Left colon (tissue), 2 donors: Measurements from ENCODE around the gene IL1A. TPM values are rescaled to one million over a fixed set of nuclear protein-coding genes. Genes with fewer than 3 reads are reported as not detected.
A peak's percentile ranks its signal among the peaks of the same experiment; 100 is the strongest.

Experiments
- ATAC-seq: fragments of 200-7000 bp; cut with Tn5 transposase; one replicate; pipeline ENCODE4 v1.9.1; 2020; ENCODE audit warnings: mild to moderate bottlenecking, moderate library complexity
- DNase-seq, 2 donors: peaks; one replicate each; pipeline ENCODE4 v3.0.0-alpha.2; 2020
- intact Hi-C, 2 donors: fragments of 100-400 bp; cut with DNase I in 1 of 2; cut with micrococcal nuclease in 1 of 2; formaldehyde crosslinking; loops; one replicate each; pipeline versions ENCODE4 v1.11.2 to v1.14.0; 2022; cut with DNase I, micrococcal nuclease
- total RNA-seq, 2 donors: library from RNA; stranded (reverse); fragmentation: NEBNext Ultra II Directional; extraction: Animal tissue kit (Norgen Biotek cat#: 25700); gene quantifications; one replicate each; pipeline ENCODE4 v1.2.1, GENCODE V29; 2021
- donor health status: DM: no; HTN: no; CAD: no.
- donor health status: DM: yes; HTN: yes; CAD: no.

The IL1A gene
- total RNA-seq, 2 donors from 2014 or later = 0.12 to 0.17 TPM

DNA sequence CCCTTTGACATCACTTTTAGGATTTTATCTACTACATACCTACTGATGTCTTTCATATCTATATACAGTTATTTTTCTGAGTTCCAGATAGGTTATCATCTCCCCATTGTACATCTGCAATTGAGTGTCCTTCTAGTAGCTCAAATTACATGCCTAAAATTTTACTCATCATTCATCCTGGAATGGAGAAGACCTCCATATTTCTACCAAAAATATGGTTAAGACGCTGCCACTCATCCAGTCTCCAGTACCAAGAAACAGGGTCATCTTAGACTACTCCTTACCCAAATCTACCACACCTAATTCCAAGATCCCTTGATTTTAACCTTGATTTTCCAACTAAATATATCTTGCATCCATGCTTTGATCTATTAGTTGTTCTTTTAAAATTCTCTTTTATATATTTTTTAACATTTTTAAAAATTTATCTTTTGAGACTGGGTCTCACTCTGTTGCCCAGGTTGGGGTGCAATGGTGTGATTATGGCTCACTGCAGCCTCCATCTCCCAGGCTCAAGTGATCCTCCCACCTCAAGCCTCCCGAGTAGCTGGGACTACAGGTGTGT lies 11.3 kb downstream of the IL1A start:
- ATAC-seq = no peak
- DNase-seq = no peak
- intact Hi-C loops = no loop called here

GRCh38 chr2:112772322-112772721 lies 12.0 kb downstream of the IL1A start:
- intact Hi-C loops = no loop called here
- no peak for ATAC-seq
- no peak for DNase-seq

DNA sequence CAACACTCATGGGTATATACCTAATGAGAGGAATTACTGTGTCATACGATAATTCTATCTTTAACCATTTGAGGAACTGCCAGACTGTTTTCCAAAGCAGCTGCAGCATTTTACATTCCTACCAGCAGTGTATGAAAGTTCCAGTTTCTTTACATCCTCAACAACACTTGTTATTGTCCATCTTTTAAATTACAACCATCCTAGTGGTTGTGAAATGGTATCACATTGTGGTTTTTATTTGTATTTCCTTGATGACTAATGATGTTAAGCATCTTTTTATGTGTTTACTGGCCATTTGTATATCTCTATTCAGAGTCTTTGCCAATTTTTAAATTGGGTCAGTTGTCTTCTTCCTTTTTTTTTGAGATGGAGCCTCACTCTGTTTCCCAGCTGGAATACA lies 15.9 kb downstream of the IL1A start:
- ATAC-seq (no peak), DNase-seq (no peak)
- intact Hi-C loops = no loop called here

DNA sequence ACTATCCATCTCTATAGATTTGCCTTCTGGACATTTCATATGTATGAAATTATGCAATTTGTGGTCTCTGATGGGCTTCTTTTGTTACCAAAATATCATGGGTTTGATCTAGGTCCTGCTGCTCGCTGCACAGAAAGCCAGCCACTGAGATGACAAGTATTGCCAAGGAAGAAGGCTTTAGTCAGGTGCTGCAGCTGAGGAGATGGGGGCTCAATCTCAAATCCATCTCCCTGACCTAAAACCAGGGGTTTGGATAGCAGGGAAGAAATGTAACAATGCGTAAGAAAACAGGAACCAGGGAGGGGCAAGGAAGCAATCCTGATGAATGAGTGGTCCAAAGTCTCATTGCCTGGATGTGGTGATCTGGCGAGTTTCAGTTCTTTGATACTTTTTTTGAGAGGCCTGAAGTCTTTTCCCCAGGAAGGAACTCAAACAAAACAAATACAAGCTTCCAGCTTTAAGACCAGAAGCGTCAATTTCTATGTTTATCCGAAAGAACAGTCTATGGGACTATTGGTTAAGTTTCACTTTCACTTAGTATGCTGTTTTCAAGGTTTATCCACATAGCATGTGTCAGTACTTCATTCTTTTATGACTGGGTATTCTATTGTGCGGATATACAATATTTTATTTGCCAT lies 16.5 kb downstream of the IL1A start:
- no peak for DNase-seq
- intact Hi-C loops = no loop called here

GRCh38 chr2:112765251-112765650 lies 19.0 kb downstream of the IL1A start:
- intact Hi-C loops = no loop called here
- ATAC-seq (no peak), DNase-seq (no peak)

More for the DNA sequence above, 16.5 kb downstream of the IL1A start:
- ATAC-seq = no peak

GRCh38 chr2:112764071-112765044 lies 19.9 kb downstream of the IL1A start, which contains the start of gene CKAP2L:
Gene CKAP2L (minus strand): TSS chr2:112764609. CDS start chr2:112764598, 11 bp downstream.
- peak; percentile 96 to 97 for DNase-seq
- ATAC-seq = peak; percentile 99
- intact Hi-C loops = no loop called here

GRCh38 chr2:112762276-112762675 lies 22.0 kb downstream of the IL1A start:
- ATAC-seq = no peak
- no peak for DNase-seq
- intact Hi-C loops = no loop called here

GRCh38 chr2:112760149-112760548 lies 24.1 kb downstream of the IL1A start:
- ATAC-seq = no peak
- intact Hi-C loops = no loop called here
- DNase-seq = no peak

GRCh38 chr2:112758711-112759110 lies 25.6 kb downstream of the IL1A start:
- ATAC-seq (no peak), DNase-seq (no peak)
- intact Hi-C loops = no loop called here

GRCh38 chr2:112757265-112757664 lies 27.0 kb downstream of the IL1A start:
- ATAC-seq (no peak), DNase-seq (no peak)
- intact Hi-C loops = no loop called here

DNA sequence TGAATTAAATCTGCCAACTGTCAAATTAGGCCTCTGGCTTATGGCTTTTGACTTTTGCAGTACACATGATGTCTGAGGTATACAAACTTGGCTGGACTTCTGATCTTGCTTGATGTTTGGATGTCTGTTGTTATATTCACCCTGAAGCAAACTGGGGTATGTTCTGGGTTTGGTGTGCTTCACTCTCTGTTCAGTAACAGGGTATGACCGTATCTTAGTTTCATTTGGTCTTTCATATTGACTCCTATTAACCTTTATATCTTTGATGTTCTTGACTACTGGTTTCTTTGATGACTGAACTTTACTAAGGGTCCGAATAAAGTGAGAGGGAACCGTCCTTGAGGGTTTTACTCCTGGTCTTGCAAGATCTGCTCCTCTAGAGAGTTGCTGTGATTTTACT lies 28.1 kb downstream of the IL1A start:
- intact Hi-C loops = no loop called here
- no peak for DNase-seq
- ATAC-seq = no peak

DNA sequence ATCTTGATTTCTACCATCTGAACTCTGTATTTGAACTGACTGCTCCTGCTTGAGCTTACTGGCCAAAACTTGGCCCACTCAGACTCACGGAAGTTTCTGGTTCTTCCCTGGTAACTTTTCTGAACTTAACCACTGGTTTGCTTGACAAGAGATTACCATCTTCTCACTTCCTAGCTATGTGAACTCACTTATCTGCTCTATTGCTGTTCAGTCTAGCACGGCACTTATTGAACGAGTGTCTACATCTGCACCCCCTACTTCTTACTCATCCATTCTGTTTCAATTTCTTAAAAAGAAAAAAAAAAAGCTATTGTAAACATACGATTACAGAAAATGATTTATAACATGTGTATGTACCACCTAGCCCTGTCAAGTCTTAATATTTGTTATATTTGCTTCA lies 28.8 kb downstream of the IL1A start:
- intact Hi-C loops = no loop called here
- DNase-seq = no peak
- ATAC-seq = no peak

GRCh38 chr2:112754564-112754963 lies 29.7 kb downstream of the IL1A start:
- no peak for DNase-seq
- ATAC-seq = no peak
- intact Hi-C loops = no loop called here

- ATAC-seq (no peak), DNase-seq (no peak)
- intact Hi-C loops = no loop called here
Measured at GRCh38 chr2:112752667-112753066, 31.6 kb downstream of the IL1A start.

- DNase-seq (no peak), ATAC-seq (no peak)
- intact Hi-C loops = no loop called here
Measured at GRCh38 chr2:112751451-112752197, 32.7 kb downstream of the IL1A start.

GRCh38 chr2:112750560-112750843 lies 33.8 kb downstream of the IL1A start:
- DNase-seq = no peak
- no peak for ATAC-seq
- intact Hi-C loops = no loop called here

DNA sequence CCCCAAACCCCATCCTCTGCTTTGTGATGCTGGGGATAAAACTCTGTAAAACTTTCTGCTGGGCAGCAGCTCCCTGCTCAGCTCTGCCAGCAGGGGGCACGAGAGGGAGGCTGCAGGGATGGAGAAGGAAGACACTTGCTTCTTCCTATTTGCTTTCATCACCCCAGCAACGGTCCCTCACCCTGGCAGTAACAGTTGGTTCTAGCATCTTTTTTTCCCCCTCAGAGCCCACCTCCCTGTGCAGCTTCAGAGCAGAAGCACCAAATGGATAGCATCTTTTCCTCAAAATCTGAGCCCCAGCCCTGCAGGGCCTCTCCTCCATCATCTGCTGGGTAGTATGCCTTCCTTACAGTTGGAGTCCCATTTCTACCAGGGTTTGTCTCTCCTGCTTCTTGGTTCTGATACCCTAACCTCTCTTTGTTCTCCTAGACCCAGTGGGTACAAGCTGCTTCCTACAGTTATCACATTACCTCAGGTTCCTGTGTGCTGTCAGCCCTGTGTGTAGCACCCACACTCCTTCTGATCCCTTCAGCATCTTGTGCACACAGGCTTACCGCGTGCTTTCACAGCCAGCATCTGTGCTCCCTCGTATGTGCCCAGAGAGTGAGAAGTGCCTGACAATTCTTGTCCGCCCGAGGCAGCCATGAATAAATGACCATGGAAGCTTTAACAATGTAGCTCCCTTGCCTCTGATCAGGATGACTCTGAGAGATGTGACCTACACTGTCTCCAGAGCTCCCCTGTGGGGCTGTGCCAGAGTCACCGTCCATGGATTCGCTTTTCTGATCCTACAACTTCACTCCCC lies 34.3 kb downstream of the IL1A start:
- ATAC-seq (peak; percentile 95), DNase-seq (peak; percentile 71 to 79)
- intact Hi-C loops = loop anchor here in 1 of 2 donors (5.0 kb wide), 1 partner anchor 192 kb away; no protein-coding TSS in a partner anchor

GRCh38 chr2:112740527-112740926 lies 43.8 kb downstream of the IL1A start:
- ATAC-seq (no peak), DNase-seq (no peak)
- intact Hi-C loops = no loop called here
